ENCODE measurements around the gene KRTAP20-4.

Gene KRTAP20-4

GRCh38 chr21:30620522-30620921, at the start of gene KRTAP20-4:
KRTAP20-4 (plus strand) TSS chr21:30620627.
- DNase-seq (ENCODE audit: low spot score) = no peak

GRCh38 chr21:30577766-30578165, 42.7 kb upstream of the KRTAP20-4 start:
- no peak for DNase-seq (ENCODE audit: low spot score)

GRCh38 chr21:30579346-30579745, 41.1 kb upstream of the KRTAP20-4 start:
- DNase-seq (ENCODE audit: low spot score) = no peak

GRCh38 chr21:30580132-30580531, 40.3 kb upstream of the KRTAP20-4 start:
- DNase-seq (ENCODE audit: low spot score) = no peak

GRCh38 chr21:30582870-30583269, 37.6 kb upstream of the KRTAP20-4 start:
- no peak for DNase-seq (ENCODE audit: low spot score)

- no peak for DNase-seq (ENCODE audit: low spot score)
Observed at GRCh38 chr21:30590297-30590696, 30.1 kb upstream of the KRTAP20-4 start, which contains the start of gene KRTAP22-2. KRTAP22-2 (minus strand) TSS chr21:30590397.

GRCh38 chr21:30592140-30592539, 28.3 kb upstream of the KRTAP20-4 start, which contains the start of gene KRTAP6-3:
KRTAP6-3 (plus strand) TSS chr21:30592440; CDS start chr21:30592446, 6 bp downstream.
- DNase-seq (ENCODE audit: low spot score) = no peak

GRCh38 chr21:30598802-30599201, 21.6 kb upstream of the KRTAP20-4 start, which contains the start of gene KRTAP6-2:
KRTAP6-2 (minus strand) TSS chr21:30598902; CDS start chr21:30598874, 28 bp downstream.
- no peak for DNase-seq (ENCODE audit: low spot score)

GRCh38 chr21:30600787-30601186, 19.6 kb upstream of the KRTAP20-4 start, which contains the start of gene KRTAP22-1:
KRTAP22-1 (plus strand) TSS chr21:30601087.
- DNase-seq (ENCODE audit: low spot score) = no peak

GRCh38 chr21:30605968-30606367, 14.5 kb upstream of the KRTAP20-4 start:
- DNase-seq (ENCODE audit: low spot score) = no peak

- no peak for DNase-seq (ENCODE audit: low spot score)
Observed at GRCh38 chr21:30612132-30612531, 8.3 kb upstream of the KRTAP20-4 start.

GRCh38 chr21:30613836-30614235, 6.6 kb upstream of the KRTAP20-4 start, which contains the start of gene KRTAP6-1:
KRTAP6-1 (minus strand) TSS chr21:30613930; CDS start chr21:30613904, 26 bp downstream.
- DNase-seq (ENCODE audit: low spot score) = no peak

GRCh38 chr21:30615199-30615598, 5.2 kb upstream of the KRTAP20-4 start:
- DNase-seq (ENCODE audit: low spot score) = no peak

GRCh38 chr21:30616125-30616524, 4.3 kb upstream of the KRTAP20-4 start, which contains the start of gene KRTAP20-1:
KRTAP20-1 (plus strand) TSS chr21:30616425; CDS start chr21:30616455, 30 bp downstream.
- no peak for DNase-seq (ENCODE audit: low spot score)

GRCh38 chr21:30620080-30620479, 347 bp upstream of the KRTAP20-4 start:
- DNase-seq (ENCODE audit: low spot score) = no peak

- DNase-seq (ENCODE audit: low spot score) = no peak
Observed at GRCh38 chr21:30623362-30623761, 2.9 kb downstream of the KRTAP20-4 start.

GRCh38 chr21:30625449-30626165, 5.2 kb downstream of the KRTAP20-4 start:
- DNase-seq (ENCODE audit: low spot score) = no peak

- no peak for DNase-seq (ENCODE audit: low spot score)
Observed at GRCh38 chr21:30628109-30628508, 7.7 kb downstream of the KRTAP20-4 start.

GRCh38 chr21:30629200-30629599, 8.8 kb downstream of the KRTAP20-4 start:
- DNase-seq (ENCODE audit: low spot score) = no peak

GRCh38 chr21:30634906-30635305, 14.5 kb downstream of the KRTAP20-4 start, which contains the start of gene KRTAP20-2:
KRTAP20-2 (plus strand) TSS chr21:30635206; CDS start chr21:30635264, 58 bp downstream.
- no peak for DNase-seq (ENCODE audit: low spot score)

- DNase-seq (ENCODE audit: low spot score) = no peak
Observed at GRCh38 chr21:30638686-30639085, 18.3 kb downstream of the KRTAP20-4 start.

GRCh38 chr21:30642564-30642963, 22.1 kb downstream of the KRTAP20-4 start, which contains the start of gene KRTAP20-3:
KRTAP20-3 (plus strand) TSS chr21:30642864.
- no peak for DNase-seq (ENCODE audit: low spot score)

GRCh38 chr21:30646904-30647414, 26.5 kb downstream of the KRTAP20-4 start:
- no peak for DNase-seq (ENCODE audit: low spot score)
